HG03095 (cell line): ENCODE data around the gene SCUBE1.

Experiments used
- ATAC-seq: cut with Tn5 transposase; IDR thresholded peaks from one replicate; pipeline ENCODE4 v1.9.1; 2021; ENCODE audit warnings: moderate library complexity; ENCODE audit not compliant: unreplicated experiment

The SCUBE1 gene

GRCh38 chr22:43330178-43331068 is 12.7 kb downstream of the SCUBE1 start:
- no peak for ATAC-seq

GRCh38 chr22:43329061-43329460 is 14.1 kb downstream of the SCUBE1 start:
- ATAC-seq = no peak

GRCh38 chr22:43327157-43327438 is 16.1 kb downstream of the SCUBE1 start:
- ATAC-seq = no peak

DNA sequence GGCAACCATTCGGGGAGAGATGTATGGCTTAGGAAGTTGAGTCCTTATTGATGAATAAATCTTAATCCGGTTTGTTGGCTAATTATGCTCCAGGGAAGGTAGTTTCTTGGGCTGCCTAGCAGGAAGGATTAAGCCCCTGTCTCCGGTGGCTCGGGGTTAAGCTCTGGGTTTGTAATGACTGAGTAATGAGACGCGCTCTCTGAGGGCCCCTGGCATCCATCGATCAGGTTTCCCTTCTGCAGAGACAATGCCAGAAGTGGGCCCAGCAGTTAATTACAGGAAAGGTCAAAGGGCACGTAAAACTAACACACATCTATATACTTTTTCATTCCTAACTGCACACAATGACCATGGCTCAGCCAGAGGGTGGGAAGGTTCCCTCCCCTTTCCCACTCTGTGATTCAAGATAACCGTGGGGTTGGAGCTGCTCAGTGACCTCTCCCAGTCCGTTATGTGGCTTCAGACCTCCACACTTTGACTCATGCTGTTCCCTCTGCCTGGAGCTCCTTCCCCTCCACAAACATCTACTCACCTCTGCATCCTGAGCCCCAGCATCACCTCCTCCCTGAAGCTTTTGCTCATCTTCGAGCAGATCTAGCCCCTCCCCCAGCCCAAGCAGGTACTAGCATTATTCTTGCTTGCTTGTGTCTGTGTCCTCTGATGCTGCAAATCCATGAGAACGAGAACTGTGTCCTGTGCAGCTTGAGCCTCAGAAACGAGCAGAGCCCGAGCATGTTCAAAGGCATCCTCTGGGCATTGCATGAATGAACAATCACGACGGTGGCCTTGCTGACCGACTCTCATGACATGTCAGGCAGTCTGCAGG is 16.6 kb downstream of the SCUBE1 start:
- no peak for ATAC-seq

DNA sequence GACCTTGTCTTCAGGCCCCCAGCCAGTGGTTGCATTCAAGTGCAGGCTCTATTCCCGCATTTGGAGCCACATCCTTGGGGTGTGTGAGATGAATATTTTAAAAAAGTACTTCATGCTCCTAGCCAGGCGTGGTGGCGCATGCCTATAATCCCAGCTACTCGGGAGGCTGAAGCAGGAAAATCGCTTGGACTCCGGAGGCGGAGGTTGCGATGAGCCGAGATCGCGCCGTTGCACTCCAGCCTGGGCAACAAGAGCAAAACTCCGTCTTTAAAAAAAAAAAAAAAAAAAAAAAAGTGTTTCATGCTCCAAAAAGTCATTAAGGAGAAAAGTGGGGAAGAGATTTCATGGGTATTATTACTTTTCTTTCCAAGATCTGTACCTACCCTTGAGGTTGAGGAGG is 18.0 kb downstream of the SCUBE1 start:
- ATAC-seq = no peak

DNA sequence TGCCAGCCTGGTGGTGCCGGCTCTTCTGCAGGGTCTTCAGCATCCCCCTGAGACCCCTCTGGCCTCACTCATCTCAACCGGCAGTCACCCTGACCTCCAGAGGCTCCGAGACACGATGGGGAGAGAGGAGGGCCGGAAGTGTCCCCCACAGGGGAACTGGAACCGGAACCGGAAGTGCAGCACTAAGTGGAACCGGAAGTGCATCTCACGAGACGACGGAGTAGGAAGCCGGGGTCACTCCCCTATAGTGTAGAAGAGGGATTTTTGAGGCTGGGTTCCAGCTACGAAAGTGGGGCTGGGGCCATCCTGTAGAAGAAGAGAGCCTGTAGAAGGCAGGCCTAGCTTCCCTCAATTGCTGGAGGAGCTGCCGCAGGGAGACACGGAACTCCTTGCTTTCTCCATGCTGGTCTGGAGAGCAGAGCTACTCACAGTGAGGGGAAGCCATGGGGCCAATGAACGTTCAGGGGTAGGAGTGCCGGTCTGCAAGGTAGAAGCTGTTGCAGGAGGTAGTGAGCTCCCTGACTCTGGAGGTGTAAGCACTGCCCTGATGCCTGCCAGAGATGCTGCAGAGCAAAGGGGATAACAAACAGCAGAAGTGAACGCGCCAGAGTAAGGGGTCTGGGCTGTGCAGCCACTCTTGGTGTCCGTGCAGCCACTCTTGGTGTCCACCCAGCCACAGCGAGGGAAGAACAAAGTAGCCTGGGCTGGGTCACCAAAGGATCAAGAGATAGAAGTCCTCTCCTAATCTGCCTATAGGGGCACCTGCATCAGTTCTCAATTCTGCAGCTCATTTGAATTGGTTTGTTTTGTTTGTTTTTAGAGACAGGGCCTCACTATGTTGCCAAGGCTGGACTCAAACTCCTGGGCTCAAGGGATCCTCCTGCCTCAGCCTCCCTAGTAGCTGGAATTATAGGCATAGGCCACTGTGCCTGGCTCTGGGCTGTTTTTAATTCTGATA is 21.9 kb downstream of the SCUBE1 start:
- ATAC-seq = no peak

- ATAC-seq = no peak
Observed at GRCh38 chr22:43319661-43320486, 23.3 kb downstream of the SCUBE1 start.

- ATAC-seq = no peak
Observed at GRCh38 chr22:43317239-43317638, 25.9 kb downstream of the SCUBE1 start.

- no peak for ATAC-seq
Observed at GRCh38 chr22:43315687-43316217, 27.4 kb downstream of the SCUBE1 start.

- ATAC-seq = no peak
Observed at GRCh38 chr22:43314611-43315010, 28.6 kb downstream of the SCUBE1 start.

DNA sequence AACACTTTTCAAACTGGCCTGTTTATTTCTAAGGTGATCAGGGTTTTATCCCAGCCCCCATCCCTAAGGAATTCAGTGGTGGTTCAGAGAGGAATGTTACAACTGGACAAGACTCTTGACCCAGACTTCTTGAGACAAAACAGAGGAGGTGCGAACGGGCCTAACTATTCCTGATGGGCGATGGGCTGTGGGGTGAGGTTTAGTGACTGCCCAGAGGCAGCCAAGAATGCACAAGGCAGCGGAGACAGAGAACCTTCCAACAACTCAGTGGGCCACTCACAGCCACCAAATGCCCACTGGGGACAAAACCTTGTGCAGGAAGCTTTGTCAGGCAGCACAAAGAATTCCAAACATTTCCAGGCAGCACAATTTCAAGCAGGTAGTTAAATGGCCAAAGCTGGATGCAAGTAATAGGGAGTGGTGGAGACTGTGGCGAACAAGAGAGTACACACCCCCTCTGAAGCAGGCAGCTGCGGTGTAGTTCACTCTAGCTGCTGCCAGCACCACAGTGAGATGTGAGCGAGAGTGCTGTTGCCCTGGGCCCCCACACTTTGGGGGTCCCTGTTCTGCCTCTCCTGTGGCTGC is 29.2 kb downstream of the SCUBE1 start:
- no peak for ATAC-seq

DNA sequence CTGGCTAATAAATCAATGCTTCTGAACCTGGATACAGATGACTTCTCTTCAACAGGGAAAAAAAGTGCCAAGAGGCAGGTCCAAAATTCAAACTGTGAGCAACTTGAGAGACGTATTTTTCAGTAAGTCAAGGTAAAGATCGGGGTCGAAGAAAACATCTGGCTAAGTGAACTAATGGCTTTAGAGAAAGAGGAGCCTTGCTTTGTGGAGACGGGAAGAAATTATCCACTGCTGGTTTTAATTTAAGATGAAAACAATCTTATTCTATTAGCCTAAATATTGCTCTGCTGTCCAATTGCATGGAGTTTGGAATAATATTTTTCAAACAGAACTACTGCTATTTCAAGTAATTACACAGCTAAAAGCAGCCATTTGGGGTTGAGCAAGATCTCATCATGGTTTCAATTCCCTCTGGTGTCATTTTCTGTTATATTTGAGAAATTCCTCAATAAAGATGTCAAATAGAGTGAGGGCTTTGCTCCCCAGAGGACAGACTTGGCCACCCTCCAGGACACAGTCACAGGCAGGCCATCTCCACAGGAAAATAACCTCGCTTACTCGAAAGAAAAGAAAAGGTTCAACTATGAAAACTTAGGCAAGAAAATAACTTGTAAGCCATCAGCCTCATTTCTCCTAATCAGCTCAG is 29.8 kb downstream of the SCUBE1 start:
- ATAC-seq = no peak

GRCh38 chr22:43312608-43313007 is 30.6 kb downstream of the SCUBE1 start:
- no peak for ATAC-seq

DNA sequence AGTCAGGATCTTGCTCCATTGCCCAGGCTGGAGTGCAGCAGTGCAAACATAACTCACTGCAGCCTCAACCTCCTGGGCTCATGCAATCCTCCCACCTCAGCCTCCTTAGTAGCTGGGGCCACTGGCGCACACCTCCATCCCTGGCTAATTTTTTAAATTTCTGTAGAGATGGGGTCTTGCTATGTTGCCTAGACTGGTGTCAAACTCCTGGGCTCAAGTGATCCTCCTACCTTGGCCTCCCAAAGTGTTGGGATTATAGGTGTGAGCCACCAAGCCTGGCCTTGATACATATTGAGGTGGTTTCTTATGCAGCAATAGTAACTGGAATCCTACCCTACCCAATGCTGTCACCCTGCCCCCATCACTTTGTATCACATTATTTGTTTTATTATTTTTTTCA is 32.4 kb downstream of the SCUBE1 start:
- ATAC-seq = no peak

DNA sequence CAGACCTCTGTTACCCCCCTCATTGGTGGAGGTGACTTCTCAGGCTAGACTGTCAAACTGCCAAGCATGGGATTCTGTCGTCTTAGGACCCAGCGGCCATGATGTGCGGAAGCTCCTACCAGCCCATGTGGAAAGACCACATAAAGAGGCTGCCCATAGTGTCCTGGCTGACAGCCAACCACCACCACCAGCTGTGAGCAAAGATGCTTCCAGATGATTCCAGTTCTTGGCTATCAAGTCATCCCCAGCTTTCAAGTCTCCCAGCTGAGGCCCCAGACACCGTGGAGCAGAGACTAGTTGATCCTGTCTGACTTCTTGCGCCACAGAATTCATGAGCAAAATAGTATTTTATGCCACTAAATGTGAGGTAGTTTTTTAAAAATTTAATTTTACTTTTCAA is 32.9 kb downstream of the SCUBE1 start:
- ATAC-seq = no peak

- no peak for ATAC-seq
Observed at GRCh38 chr22:43308836-43309235, 34.3 kb downstream of the SCUBE1 start.

DNA sequence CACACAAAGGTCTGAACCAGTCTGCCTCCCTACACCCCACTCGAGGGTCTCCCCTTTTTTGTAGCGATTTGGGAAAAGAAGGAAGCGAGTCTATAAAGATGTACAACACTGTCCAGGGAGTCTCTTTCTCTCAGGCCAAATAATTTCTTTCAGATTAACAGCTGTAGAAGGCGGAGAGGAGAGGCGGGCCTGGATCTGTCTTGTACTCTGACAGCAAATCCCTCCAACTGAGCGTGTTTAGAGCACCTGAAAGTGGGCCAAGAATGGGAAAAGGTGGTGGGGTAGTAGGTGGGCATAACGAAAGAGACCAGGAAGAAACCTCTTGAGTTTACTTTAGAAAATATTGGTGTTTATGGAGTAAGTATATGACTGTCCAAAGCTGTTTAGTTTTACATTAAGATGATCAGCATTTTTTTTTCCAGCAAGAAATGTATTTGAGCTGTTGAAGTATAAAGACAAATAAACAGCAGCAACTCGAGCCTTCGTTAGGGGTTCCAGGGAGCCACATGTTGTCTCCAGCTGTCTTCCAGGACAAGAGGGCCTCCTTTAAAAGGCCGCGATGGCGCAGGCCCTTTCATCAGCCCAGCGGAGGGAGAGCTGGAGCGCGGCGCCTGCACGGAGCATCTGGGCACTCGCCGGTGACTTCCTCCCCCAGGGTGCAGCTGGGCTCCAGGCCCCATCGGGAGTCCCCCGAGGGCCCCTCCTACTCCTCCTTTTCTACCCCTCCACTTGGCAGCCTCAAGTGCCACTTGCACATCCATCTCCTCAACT is 34.9 kb downstream of the SCUBE1 start:
- no peak for ATAC-seq

- ATAC-seq = no peak
Observed at GRCh38 chr22:43305806-43306205, 37.4 kb downstream of the SCUBE1 start.
